ENCODE data around the gene CAB39L. TPM values are rescaled to one million over a fixed set of nuclear protein-coding genes. Genes with fewer than 3 reads are reported as not detected.
"Not testable (repeated sequence)": the region's sequence is repeated elsewhere in the genome, so short reads cannot be mapped to it uniquely, and the experiment has no call there.

CAB39L gene
- polyA plus RNA-seq, 1 donor (not counting 4 experiments of a cell fraction or from before 2014, with no cell fraction given), result 10.1 TPM

DNA sequence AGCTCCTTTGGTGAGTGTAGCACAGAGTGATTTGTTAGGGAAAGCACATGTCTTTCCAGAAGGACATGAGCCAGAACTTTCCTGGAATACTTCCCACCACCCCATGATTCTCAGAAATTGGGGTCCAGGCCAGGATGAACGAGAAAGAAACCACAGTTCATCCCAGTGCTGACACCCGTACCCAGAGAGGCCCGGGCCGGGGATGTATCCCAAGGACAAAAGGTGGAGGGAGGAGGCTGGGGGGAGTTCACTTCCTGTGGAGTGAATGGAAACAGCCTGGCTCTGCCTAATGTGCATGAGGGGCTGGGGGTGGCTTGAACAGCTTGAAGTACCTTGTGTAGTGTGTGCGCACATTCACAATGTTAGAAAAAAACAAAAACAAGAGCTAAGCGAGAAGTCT is 148.6 kb downstream of the CAB39L start:
- no peak for DNase-seq (ENCODE audit: low read depth, low spot score)
- Histone ChIP-seq H3K9me3 (ENCODE audit: control insufficient read depth, low read depth, low read length) (no peaks in the 10 kb centered on the region), H3K79me2 (ENCODE audit: control insufficient read depth, insufficient read depth, low read length) (no peaks in the 10 kb centered on the region), H4K20me1 (ENCODE audit: control insufficient read depth, extremely low read depth, insufficient read depth, low read length) (no peaks in the 10 kb centered on the region), H3K27ac (ENCODE audit: control insufficient read depth, insufficient read depth, low read length) (no peak overlapping the region), H3K4me3 (ENCODE audit: control insufficient read depth in 2 of 3, extremely low read depth in 1 of 3, insufficient read depth in 2 of 3, low read depth in 1 of 3, low read length in 3 of 3) (no peak overlapping the region), H3K36me3 (ENCODE audit: control insufficient read depth in 2 of 2, extremely low read depth in 1 of 2, insufficient read depth in 2 of 2, low read length in 2 of 2) (no peaks in the 10 kb centered on the region), H2AFZ (ENCODE audit: control insufficient read depth, low read length) (no peak overlapping the region), H3K4me2 (ENCODE audit: control insufficient read depth, extremely low read depth, insufficient read depth, low read depth, low read length) (no peak overlapping the region), H3K9me1 (ENCODE audit: control insufficient read depth, extremely low read depth, insufficient read depth, low read length) (no peaks in the 10 kb centered on the region), H3K4me1 (ENCODE audit: control insufficient read depth, extremely low read depth, insufficient read depth, low read length) (no peaks in the 10 kb centered on the region), H3K27me3 (ENCODE audit: control insufficient read depth, extremely low read depth, insufficient read depth, low read length) (no peaks in the 10 kb centered on the region), H3K9ac (ENCODE audit: control insufficient read depth, extremely low read depth, insufficient read depth, low read length) (no peak overlapping the region)
- TF ChIP-seq EZH2 (IDR thresholded peaks at IDR 0.05; ENCODE audit: low read length), result no peak
- TF ChIP-seq CTCF (optimal IDR thresholded peaks at IDR 0.05 in 1 of 3, IDR thresholded peaks at IDR 0.05 in 1 of 3, conservative IDR thresholded peaks at IDR 0.05 in 1 of 3; ENCODE audit: extremely low read depth in 1 of 3, insufficient read depth in 2 of 3, low read length in 3 of 3), result no peak
- dilution Hi-C loops (cut with MboI; ENCODE audit: extremely low pct_ligation_motif_present, low sequenced_read_pairs), result no loop called here
- no peak for FAIRE-seq

DNA sequence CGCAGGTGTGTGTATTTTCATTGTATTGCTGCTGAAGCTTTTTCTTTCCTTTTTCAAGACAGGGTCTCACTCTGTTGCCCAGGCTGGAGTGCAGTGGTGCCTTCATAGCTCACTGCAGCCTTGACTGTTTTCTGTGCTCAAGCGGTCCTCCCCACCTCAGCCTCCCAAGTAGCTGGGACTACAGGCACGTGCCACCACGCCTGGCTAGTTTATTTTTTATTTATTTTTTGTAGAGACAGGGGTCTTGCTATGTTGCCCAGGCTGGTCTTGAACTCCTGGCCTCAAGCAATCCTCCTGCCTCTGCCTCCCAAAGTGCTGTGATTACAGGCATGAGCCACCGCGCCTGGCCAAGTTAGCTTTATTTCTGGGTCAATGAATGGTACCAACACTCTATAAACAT is 149.1 kb downstream of the CAB39L start:
- H3K27me3 ChIP-seq (ENCODE audit: control insufficient read depth, extremely low read depth, insufficient read depth, low read length); H3K9me1 ChIP-seq (ENCODE audit: control insufficient read depth, extremely low read depth, insufficient read depth, low read length); FAIRE-seq; dilution Hi-C loops (cut with MboI; ENCODE audit: extremely low pct_ligation_motif_present, low sequenced_read_pairs); H4K20me1 ChIP-seq (ENCODE audit: control insufficient read depth, extremely low read depth, insufficient read depth, low read length); H3K79me2 ChIP-seq (ENCODE audit: control insufficient read depth, insufficient read depth, low read length); H3K36me3 ChIP-seq (ENCODE audit: control insufficient read depth in 2 of 2, extremely low read depth in 1 of 2, insufficient read depth in 2 of 2, low read length in 2 of 2); H3K27ac ChIP-seq (ENCODE audit: control insufficient read depth, insufficient read depth, low read length); DNase-seq (ENCODE audit: low read depth, low spot score); H3K4me1 ChIP-seq (ENCODE audit: control insufficient read depth, extremely low read depth, insufficient read depth, low read length); H3K4me3 ChIP-seq (ENCODE audit: control insufficient read depth in 2 of 3, extremely low read depth in 1 of 3, insufficient read depth in 2 of 3, low read depth in 1 of 3, low read length in 3 of 3); H3K9ac ChIP-seq (ENCODE audit: control insufficient read depth, extremely low read depth, insufficient read depth, low read length); H2AFZ ChIP-seq (ENCODE audit: control insufficient read depth, low read length); H3K4me2 ChIP-seq (ENCODE audit: control insufficient read depth, extremely low read depth, insufficient read depth, low read depth, low read length); H3K9me3 ChIP-seq (ENCODE audit: control insufficient read depth, low read depth, low read length): not testable (repeated sequence)

- dilution Hi-C loops (cut with MboI; ENCODE audit: extremely low pct_ligation_motif_present, low sequenced_read_pairs), result no loop called here
- H3K27me3 ChIP-seq (ENCODE audit: control insufficient read depth, extremely low read depth, insufficient read depth, low read length), result no peaks in the 10 kb centered on the region
- TF ChIP-seq EZH2 (IDR thresholded peaks at IDR 0.05; ENCODE audit: low read length), result no peak
- TF ChIP-seq CTCF (optimal IDR thresholded peaks at IDR 0.05 in 1 of 3, IDR thresholded peaks at IDR 0.05 in 1 of 3, conservative IDR thresholded peaks at IDR 0.05 in 1 of 3; ENCODE audit: extremely low read depth in 1 of 3, insufficient read depth in 2 of 3, low read length in 3 of 3), result no peak
- H3K4me2 ChIP-seq (ENCODE audit: control insufficient read depth, extremely low read depth, insufficient read depth, low read depth, low read length), result no peak overlapping the region
- H3K9me1 ChIP-seq (ENCODE audit: control insufficient read depth, extremely low read depth, insufficient read depth, low read length), result no peaks in the 10 kb centered on the region
- H3K36me3 ChIP-seq (ENCODE audit: control insufficient read depth in 2 of 2, extremely low read depth in 1 of 2, insufficient read depth in 2 of 2, low read length in 2 of 2), result no peaks in the 10 kb centered on the region
- no peaks in the 10 kb centered on the region for H3K79me2 ChIP-seq (ENCODE audit: control insufficient read depth, insufficient read depth, low read length)
- H3K9ac ChIP-seq (ENCODE audit: control insufficient read depth, extremely low read depth, insufficient read depth, low read length), result no peak overlapping the region
- no peak for FAIRE-seq
- H3K4me3 ChIP-seq (ENCODE audit: control insufficient read depth in 2 of 3, extremely low read depth in 1 of 3, insufficient read depth in 2 of 3, low read depth in 1 of 3, low read length in 3 of 3), result no peak overlapping the region
- no peak for DNase-seq (ENCODE audit: low read depth, low spot score)
- no peaks in the 10 kb centered on the region for H3K4me1 ChIP-seq (ENCODE audit: control insufficient read depth, extremely low read depth, insufficient read depth, low read length)
- no peaks in the 10 kb centered on the region for H3K9me3 ChIP-seq (ENCODE audit: control insufficient read depth, low read depth, low read length)
- no peak overlapping the region for H3K27ac ChIP-seq (ENCODE audit: control insufficient read depth, insufficient read depth, low read length)
- H2AFZ ChIP-seq (ENCODE audit: control insufficient read depth, low read length), result no peak overlapping the region
- no peaks in the 10 kb centered on the region for H4K20me1 ChIP-seq (ENCODE audit: control insufficient read depth, extremely low read depth, insufficient read depth, low read length)
Observed at GRCh38 chr13:49292742-49293486, 150.9 kb downstream of the CAB39L start.

All from keratinocyte (primary cell).